H4 (cell line): ENCODE measurements around the gene TMC6. TPM values are rescaled to one million over a fixed set of nuclear protein-coding genes. Genes with fewer than 3 reads are reported as not detected.
A peak's percentile ranks its signal among the peaks of the same experiment; 100 is the strongest.
"Not testable (repeated sequence)": the region's sequence is repeated elsewhere in the genome, so short reads cannot be mapped to it uniquely, and the experiment has no call there.

Source experiments
- DNase-seq: peaks from one replicate; pipeline ENCODE4 v3.0.0-alpha.2; 2015; ENCODE audit warnings: low spot score
- total RNA-seq: library from RNA; depleted of rRNA; stranded (reverse); fragments of >200 nt; shearing (Covaris generic); gene quantifications from 2 replicates; pipeline ENCODE4 v1.2.3, GENCODE V29; 2014

The TMC6 gene
- total RNA-seq, 1 experiment from 2014 or later = 2.7 TPM

DNA sequence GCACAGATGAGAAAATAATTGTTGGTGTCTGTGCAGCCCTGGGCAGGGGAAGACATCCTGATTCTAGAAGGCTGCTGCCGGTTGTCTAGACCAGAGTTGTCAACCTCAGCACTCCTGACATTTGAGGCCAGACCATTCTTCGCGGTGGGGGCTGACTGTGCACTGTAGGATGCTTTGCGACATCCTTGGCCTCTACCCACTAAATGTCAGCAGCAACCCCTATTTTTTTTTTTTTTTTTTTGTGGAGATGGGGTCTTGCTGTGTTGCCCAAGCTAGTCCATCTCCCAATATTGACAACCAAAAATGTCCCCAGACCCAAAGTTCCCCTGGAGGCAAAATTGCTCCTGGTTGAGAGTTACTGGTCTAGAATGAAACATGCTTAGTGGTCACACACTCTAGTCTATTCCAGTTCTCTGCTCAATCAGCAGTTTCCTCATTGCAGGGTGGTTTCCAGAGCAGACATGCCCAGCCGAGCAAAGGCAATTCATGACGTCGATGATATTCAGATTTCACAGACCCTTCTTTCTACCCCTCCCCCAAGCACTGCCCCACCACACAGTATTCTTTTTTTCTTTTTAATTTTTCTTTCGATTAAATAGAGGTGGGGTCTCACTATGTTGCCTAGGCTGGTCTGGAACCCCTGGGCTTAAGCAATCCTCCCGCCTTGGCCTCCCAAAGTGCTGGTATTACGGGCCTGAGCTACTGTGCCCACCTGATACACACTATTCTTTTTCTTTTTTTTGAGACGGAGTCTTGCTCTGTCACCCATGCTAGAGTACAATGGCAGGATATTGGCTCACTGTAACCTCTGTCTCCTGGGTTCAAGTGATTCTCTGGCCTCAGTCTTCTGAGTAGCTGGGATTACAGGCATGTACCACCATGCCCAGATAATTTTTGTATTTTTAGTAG lies 26.6 kb upstream of the TMC6 start:
- DNase-seq = no peak

DNA sequence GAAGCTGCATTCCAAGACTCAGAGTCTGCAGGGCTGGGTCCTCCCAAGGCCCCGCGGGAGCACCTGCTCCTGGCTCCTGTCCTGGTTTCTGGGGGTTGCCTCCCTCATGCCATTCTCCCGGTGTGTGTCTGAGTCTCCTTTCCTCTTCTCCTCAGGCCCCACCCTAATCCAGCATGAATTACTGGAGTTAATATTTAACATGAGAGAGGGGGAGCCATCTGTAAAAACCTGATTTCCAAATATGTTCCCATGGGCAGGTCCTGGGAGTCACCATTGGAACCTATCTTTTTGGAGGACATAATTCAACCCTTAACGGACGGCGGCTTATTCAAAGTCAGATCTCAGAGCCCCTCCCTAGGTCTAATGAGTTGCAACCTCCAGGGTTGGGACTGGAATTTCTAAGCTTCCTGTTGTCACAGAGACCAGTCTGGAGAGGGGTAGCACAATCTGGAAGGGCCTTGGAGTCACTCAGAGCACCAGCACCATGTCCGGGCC lies 23.0 kb upstream of the TMC6 start:
- DNase-seq = no peak

DNA sequence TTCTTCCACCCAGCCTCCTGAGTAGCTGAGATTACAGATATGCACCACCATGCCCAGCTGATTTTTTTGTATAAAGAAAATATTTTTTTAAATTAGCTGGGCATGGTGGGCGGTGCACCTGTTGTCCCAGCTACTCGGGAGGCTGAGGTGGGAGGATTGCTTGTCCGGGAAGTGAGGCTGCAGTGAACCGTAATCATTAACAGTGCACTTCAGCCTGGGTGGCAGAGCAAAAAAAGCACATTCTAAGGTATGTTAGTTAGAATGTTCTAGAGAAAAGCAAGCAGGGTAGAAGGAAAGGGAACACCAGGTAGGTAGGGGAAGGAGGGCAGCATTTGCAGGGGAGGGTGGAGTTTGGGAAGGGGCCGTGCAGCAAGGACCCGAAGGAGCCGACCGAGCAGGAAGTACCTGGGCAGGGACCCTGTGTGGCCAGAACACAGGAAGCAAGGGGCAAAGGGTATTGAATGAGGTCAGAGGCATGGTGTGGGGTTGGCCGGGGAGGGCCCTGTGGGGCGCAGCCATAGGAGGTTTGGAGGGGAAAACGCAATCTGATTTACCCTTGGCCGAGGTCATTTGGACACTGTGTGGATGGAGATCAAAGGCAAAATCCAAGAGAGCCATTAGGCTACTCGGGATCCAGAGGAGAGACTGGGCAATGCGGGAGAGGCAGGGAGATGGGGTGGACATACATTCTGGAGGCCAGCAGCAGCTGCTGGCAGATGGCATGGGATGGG lies 19.9 kb upstream of the TMC6 start:
- no peak for DNase-seq

GRCh38 chr17:78147315-78147998 lies 18.9 kb upstream of the TMC6 start:
- DNase-seq = no peak

- DNase-seq = no peak
These were observed 18.3 kb upstream of the TMC6 start for GRCh38 chr17:78146881-78147280.

GRCh38 chr17:78146471-78146869 lies 17.9 kb upstream of the TMC6 start:
- DNase-seq = no peak

- no peak for DNase-seq
These were observed 16.4 kb upstream of the TMC6 start for GRCh38 chr17:78144736-78145641.

DNA sequence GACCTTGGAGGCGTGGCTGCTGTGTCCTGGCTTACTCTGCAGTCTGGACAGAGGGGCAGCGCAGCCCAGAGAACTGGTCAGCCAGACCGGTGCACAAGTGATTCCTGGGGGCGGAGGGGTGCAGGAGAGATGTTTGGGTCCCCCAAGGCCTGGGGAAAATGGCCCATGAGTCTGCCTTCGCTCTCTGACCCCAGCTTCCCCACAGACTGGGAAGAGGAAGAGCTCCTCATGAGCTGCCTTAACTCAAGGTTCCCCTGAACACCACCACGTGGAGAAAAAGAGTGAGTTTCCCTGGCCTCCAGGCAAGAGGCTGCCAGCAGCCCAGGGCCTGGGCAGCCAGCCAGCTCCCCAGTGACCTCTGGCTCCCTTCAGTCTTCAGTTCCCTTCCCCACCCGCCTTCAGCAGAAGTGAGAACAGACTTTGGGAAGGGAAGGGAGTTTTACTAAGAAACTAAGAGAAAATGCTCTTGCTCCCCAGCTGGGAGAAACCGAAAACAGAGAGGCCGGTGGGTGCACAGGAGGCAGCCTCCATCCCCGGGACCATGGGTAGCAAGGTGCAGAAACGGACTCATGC lies 15.7 kb upstream of the TMC6 start:
- peak; percentile 77 for DNase-seq

DNA sequence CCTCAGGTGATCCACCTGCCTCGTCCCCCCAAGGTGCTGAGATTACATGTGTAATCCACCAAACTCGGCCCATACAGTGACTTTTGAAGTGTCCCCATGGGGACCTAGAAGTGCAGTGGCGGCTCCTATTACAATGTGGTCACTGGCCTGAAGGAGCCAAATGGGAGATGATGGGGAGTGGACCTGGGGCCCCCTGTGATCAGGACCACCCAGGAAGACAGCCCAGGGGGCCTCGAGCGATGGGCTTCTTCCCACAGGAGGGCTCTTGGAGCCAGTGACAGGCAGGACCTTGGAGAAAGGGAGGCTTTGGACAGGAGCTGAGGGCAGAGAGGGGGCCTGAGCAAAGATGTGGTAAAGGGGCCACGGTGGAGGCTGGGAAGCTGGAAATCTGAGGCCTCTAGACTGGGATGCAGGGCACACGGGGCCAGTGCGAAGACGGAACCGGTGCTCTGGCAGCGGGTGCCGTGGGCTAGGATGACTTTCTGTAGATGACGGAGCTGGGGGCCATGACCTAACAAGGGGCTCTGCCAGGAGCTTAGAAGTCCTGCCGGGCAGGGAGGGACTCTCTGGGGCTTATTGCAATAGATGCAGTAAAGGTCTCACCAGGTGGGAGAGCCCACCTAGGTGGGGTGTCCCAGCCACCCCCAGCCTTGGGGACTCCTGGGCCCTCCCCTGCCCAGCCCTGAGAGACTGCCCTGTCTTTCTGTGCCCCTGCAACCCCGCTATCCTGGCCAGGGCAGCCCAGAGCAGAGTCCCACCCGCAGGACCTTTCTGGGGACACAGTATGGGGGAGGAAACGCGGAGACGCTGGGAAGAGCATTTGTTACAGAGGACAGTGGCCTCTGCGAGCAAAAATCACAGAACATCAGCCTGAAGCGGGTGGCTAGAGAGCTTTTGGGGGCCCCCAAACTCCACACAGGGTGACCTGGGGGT lies 14.9 kb upstream of the TMC6 start:
- no peak for DNase-seq

DNA sequence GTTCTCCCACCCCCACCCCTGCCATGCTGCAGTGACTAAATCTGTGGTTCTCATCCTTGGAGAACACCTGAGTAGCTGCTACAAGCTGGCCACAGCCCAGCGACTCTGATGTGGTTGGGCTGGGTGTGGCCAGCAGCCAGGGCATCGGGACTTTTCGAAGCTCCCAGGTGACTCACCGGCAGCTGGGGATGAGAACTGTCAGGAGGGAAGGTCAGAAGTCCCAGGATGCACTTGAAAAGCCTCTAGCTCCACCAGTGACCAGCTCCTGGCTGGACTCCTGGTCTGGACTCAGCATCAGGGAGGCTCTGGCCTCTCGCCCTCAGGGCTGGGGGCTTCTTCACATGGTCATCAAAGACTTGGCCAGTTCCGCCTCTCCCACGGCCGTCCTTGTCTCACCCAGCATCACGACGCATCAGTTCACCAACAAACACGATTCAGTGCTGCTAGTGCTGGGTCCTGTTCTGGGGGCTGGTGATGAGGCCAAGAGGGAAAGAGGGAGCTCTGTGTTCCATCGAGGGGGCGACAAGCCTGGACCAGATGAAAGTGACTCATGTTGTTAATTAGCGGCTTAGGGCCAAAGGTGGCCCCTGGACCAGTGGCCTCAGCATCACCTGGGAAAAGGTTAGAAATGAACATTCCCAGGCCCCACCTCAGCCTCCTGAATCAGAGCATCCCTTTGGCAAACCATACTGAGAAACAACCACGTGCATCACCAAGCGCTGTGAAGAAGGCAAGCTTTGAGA lies 13.7 kb upstream of the TMC6 start:
- peak; percentile 65 for DNase-seq

GRCh38 chr17:78141437-78142118 lies 13.0 kb upstream of the TMC6 start:
- DNase-seq = no peak

GRCh38 chr17:78140169-78141051 lies 11.9 kb upstream of the TMC6 start:
- peak; percentile 88 for DNase-seq

- DNase-seq = not testable (repeated sequence)
These were observed 11.3 kb upstream of the TMC6 start for GRCh38 chr17:78139861-78140168.

DNA sequence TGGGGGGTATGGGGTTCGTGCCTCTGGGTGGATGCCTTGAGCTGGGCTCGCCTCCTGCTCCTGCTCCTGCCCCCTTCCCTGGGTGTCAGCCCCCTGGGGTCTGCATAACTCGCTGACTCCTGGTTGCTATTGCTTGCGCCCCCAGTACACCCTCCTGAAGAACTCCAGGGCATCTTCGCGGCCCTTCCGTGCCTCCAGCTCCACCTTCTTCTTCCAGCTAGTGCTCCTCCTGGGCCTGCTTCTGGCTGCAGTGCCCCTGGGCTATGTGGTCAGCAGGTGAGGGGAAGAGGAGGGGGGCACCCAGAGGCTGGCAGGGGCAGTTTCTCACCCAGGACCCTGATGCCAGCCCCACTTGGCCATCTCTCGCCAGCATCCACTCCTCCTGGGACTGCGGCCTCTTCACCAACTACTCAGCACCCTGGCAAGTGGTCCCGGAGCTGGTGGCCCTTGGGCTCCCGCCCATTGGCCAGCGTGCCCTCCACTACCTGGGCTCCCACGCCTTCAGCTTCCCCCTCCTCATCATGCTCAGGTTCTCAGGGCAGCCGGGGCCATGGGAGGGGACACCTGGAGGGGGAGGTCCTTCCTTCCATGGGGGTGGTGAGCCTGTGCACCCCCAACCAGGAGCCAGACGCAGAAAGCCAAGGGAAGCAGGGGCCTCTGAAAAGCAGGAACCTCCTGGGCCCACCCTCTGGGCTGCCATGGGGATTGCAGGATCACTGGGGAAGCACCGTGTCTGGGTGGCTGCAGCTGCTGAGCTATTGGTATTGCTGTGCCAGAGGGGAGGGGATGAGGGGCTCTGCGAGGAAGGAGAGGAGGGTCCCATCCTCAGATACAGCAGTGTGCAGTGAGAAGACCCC lies 9.9 kb upstream of the TMC6 start:
- DNase-seq = no peak

- no peak for DNase-seq
These were observed 9.0 kb upstream of the TMC6 start for GRCh38 chr17:78137392-78138203.
